ENCODE measurements around the gene TRIM8.

GRCh38 chr10:102602272-102603045, 41.8 kb upstream of the TRIM8 start:
- TF ChIP-seq CTCF (IDR thresholded peaks at IDR 0.05; ENCODE audit: low read depth, low read length, poor library complexity, severe bottlenecking) (no peak), EZH2phosphoT487 (IDR thresholded peaks at IDR 0.05; ENCODE audit: borderline replicate concordance, low read length) (no peak)
